Stomach (tissue), 9 donors: Measurements from ENCODE around the gene SPATS2. TPM values are rescaled to one million over a fixed set of nuclear protein-coding genes. Genes with fewer than 3 reads are reported as not detected.

Experiments used
- DNase-seq, 2 donors: peaks; one replicate each; pipeline versions ENCODE4 v3.0.0 to v3.0.0-alpha.2; 2013 to 2019
- H3K27ac ChIP-seq, 5 donors: fragments of 200-600 bp in 4 of 5; sonication (generic) in 4 of 5; one replicate each; pipeline ENCODE4 v1.5.1; 2013 to 2019; ENCODE audit warnings: mild to moderate bottlenecking in 1 of 5, moderate library complexity in 1 of 5
- H3K27me3 ChIP-seq, 3 donors: fragments of 200-600 bp; sonication (generic); one replicate each; pipeline ENCODE4 v1.5.1; 2017 to 2019; ENCODE audit warnings: mixed run types in 1 of 3
- H3K36me3 ChIP-seq, 4 donors: fragments of 200-600 bp; sonication (generic); 1 replicate in 3 of 4; 2 replicates in 1 of 4; pipeline ENCODE4 v1.5.1; 2016 to 2019
- H3K4me1 ChIP-seq, 4 donors: fragments of 200-600 bp; sonication (generic); one replicate each; pipeline ENCODE4 v1.5.1; 2016 to 2019
- H3K4me3 ChIP-seq, 4 donors: fragments of 200-600 bp; sonication (generic) in 3 of 4; one replicate each; pipeline ENCODE4 v1.5.1; 2016 to 2019; ENCODE audit warnings: mild to moderate bottlenecking in 1 of 4
- H3K9me3 ChIP-seq, 4 donors: fragments of 200-600 bp; sonication (generic); one replicate each; pipeline ENCODE4 v1.5.1; 2016 to 2019
- EP300 ChIP-seq: sonication (generic); formaldehyde crosslinking; IDR thresholded peaks from one replicate; pipeline ENCODE4 v1.6.1; 2017; ENCODE audit warnings: antibody characterized with exemption
- POLR2A ChIP-seq, 4 donors: fragments of 450-650 bp; IDR thresholded peaks; one replicate each; pipeline ENCODE4 v1.6.1; 2016; ENCODE audit warnings: antibody characterized with exemption in 4 of 4, control low read depth in 2 of 4, mild to moderate bottlenecking in 1 of 4, moderate library complexity in 1 of 4
- POLR2AphosphoS5 ChIP-seq, 3 donors: sonication (generic); formaldehyde crosslinking; IDR thresholded peaks; one replicate each; pipeline ENCODE4 v1.6.1; 2016; ENCODE audit warnings: antibody characterized with exemption in 3 of 3
- WGBS, 5 donors: extraction: QIAGEN DNeasy Blood & Tissue Kit in 3 of 5; methylation state at CpG; one replicate each; pipeline versions ENCODE4 v1.1.5 to v1.1.7; 2013 to 2018; 5-methylcytosine and 5-hydroxymethylcytosine counted together
- intact Hi-C: fragments of 100-400 bp; cut with DNase I; formaldehyde crosslinking; loops from one replicate; pipeline ENCODE4 v1.15.1; 2023; ENCODE audit warnings: low total_unique reads
- polyA plus RNA-seq, 3 donors: library from polyadenylated mRNA; stranded (reverse); fragments of 200-250 nt; gene quantifications; one replicate each; pipeline ENCODE4 v1.2.3, GENCODE V29; 2013
- total RNA-seq, 5 donors: library from RNA; depleted of rRNA; stranded (reverse); fragments of >200 nt; gene quantifications; one replicate each; pipeline versions ENCODE4 v1.1.0 to v1.2.3, GENCODE V29; 2014 to 2016
- TF ChIP-seq, protein P1 (sequence below), 7 experiments: fragments of 450-650 bp in 4 of 7; fragments of 200-600 bp in 3 of 7; sonication (generic) in 3 of 7; IDR thresholded peaks; one replicate each; pipeline ENCODE4 v1.5.1; 2016 to 2019; ENCODE audit warnings: antibody characterized with exemption in 7 of 7, control low read depth in 2 of 7, mild to moderate bottlenecking in 1 of 7
- donor health status: healthy with polysubstance abuse.
- donor health status: Bipolar disorder and iron deficiency.
- donor health status: healthy.

Gene SPATS2
- total and polyA plus RNA-seq, 8 donors, result 8.0 to 194 (median 17.8) TPM

- Histone ChIP-seq H3K4me1 (peaks cover 12 to 21% (median 15%) of the 10 kb centered on the region in 4 donors), H3K4me3 (peak within 1 kb of the TSS; percentile 50 to 77 (median 69)), H3K27ac (peak within 1 kb of the TSS; percentile 63 to 80 (median 70)), H3K9me3 (no peaks in the 10 kb centered on the region), H3K36me3 (peaks cover 0 to 8% (median 0%) of the 10 kb centered on the region in 4 donors), H3K27me3 (no peaks in the 10 kb centered on the region)
- intact Hi-C loops, result no loop called here
- DNase-seq, result peak; percentile 97 to 99
- peak in 2 of 3 donors; percentile 68 to 78 for TF ChIP-seq POLR2AphosphoS5 (IDR thresholded peaks at IDR 0.05)
- TF ChIP-seq POLR2A (IDR thresholded peaks at IDR 0.05), result peak in 1 of 4 donors; percentile 24
- TF ChIP-seq EP300, result no peak
- TF ChIP-seq, protein P1, sequence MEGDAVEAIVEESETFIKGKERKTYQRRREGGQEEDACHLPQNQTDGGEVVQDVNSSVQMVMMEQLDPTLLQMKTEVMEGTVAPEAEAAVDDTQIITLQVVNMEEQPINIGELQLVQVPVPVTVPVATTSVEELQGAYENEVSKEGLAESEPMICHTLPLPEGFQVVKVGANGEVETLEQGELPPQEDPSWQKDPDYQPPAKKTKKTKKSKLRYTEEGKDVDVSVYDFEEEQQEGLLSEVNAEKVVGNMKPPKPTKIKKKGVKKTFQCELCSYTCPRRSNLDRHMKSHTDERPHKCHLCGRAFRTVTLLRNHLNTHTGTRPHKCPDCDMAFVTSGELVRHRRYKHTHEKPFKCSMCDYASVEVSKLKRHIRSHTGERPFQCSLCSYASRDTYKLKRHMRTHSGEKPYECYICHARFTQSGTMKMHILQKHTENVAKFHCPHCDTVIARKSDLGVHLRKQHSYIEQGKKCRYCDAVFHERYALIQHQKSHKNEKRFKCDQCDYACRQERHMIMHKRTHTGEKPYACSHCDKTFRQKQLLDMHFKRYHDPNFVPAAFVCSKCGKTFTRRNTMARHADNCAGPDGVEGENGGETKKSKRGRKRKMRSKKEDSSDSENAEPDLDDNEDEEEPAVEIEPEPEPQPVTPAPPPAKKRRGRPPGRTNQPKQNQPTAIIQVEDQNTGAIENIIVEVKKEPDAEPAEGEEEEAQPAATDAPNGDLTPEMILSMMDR (IDR thresholded peaks at IDR 0.05), result no peak
- WGBS, 5 donors, result 0 to 1% (median 1%) methylated on average over 61 to 65 of the region's 65 CpGs
Observed at GRCh38 chr12:49322708-49323523, 44.3 kb upstream of the SPATS2 start, which contains the start of gene TROAP. Gene TROAP (plus strand): TSS chr12:49323255. CDS start chr12:49323609, 354 bp downstream.

DNA sequence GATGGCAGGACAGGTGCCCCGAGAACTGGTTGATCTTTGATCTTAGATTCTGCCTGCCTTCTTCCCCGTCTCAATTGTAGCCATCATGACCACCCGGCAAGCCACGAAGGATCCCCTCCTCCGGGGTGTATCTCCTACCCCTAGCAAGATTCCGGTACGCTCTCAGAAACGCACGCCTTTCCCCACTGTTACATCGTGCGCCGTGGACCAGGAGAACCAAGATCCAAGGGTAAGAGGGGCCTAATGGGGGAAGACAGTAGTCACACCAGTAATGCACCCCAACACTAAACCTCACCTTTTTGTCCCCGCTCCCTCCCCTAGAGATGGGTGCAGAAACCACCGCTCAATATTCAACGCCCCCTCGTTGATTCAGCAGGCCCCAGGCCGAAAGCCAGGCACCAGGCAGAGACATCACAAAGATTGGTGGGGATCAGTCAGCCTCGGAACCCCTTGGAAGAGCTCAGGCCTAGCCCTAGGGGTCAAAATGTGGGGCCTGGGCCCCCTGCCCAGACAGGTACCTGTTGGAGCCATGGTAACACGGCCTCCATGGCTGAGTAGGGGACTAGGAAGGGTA is 43.7 kb upstream of the SPATS2 start:
- Histone ChIP-seq H3K4me1 (peaks cover 12 to 21% (median 15%) of the 10 kb centered on the region in 4 donors), H3K9me3 (no peaks in the 10 kb centered on the region), H3K27me3 (no peaks in the 10 kb centered on the region), H3K36me3 (peaks cover 0 to 8% (median 0%) of the 10 kb centered on the region in 4 donors), H3K27ac (peak overlapping the region in 2 of 5 donors; percentile 55 to 80), H3K4me3 (peak overlapping the region; percentile 50 to 77 (median 69))
- WGBS, 5 donors, result 6 to 12% (median 10%) methylated on average over 14 to 19 of the region's 19 CpGs
- TF ChIP-seq EP300, result no peak
- TF ChIP-seq POLR2AphosphoS5 (IDR thresholded peaks at IDR 0.05), result no peak
- no peak for TF ChIP-seq POLR2A (IDR thresholded peaks at IDR 0.05)
- TF ChIP-seq, protein P1 (IDR thresholded peaks at IDR 0.05), result no peak
- no peak for DNase-seq
- intact Hi-C loops, result no loop called here

DNA sequence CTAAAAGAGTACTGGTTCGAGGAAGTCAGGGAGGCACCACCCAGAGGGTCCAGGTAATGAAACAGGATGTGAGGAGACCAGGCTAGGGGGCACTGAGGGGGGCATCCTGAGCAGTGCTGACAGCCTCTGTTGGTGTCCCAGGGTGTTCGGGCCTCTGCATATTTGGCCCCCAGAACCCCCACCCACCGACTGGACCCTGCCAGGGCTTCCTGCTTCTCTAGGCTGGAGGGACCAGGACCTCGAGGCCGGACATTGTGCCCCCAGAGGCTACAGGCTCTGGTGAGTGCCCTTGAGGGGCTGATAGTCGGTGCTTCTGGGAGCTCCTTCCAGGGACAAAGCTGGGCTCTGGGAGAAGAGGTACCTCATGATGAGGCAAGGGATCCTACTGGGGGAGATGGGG is 41.7 kb upstream of the SPATS2 start:
- H3K4me1 ChIP-seq, result peaks cover 12 to 21% (median 15%) of the 10 kb centered on the region in 4 donors
- intact Hi-C loops, result no loop called here
- TF ChIP-seq POLR2AphosphoS5 (IDR thresholded peaks at IDR 0.05) (no peak), EP300 (no peak), POLR2A (IDR thresholded peaks at IDR 0.05) (no peak)
- TF ChIP-seq, protein P1 (IDR thresholded peaks at IDR 0.05), result no peak
- H3K36me3 ChIP-seq, result peaks cover 0 to 15% (median 0%) of the 10 kb centered on the region in 4 donors
- 87 to 94% (median 92%) methylated on average over 5 to 6 of the region's 6 CpGs for WGBS, 5 donors
- no peaks in the 10 kb centered on the region for H3K9me3 ChIP-seq
- H3K27ac ChIP-seq, result no peak overlapping the region
- H3K4me3 ChIP-seq, result no peak overlapping the region
- peak in 1 of 2 donors; percentile 13 for DNase-seq
- peaks cover 0 to 7% (median 0%) of the 10 kb centered on the region in 3 donors for H3K27me3 ChIP-seq

GRCh38 chr12:49327368-49327767 is 39.9 kb upstream of the SPATS2 start:
- no peak for DNase-seq
- peaks cover 7 to 21% (median 16%) of the 10 kb centered on the region in 4 donors for H3K4me1 ChIP-seq
- TF ChIP-seq, protein P1 (IDR thresholded peaks at IDR 0.05), result no peak
- TF ChIP-seq EP300 (no peak), POLR2AphosphoS5 (IDR thresholded peaks at IDR 0.05) (no peak), POLR2A (IDR thresholded peaks at IDR 0.05) (no peak)
- intact Hi-C loops, result no loop called here
- H3K4me3 ChIP-seq, result no peak overlapping the region
- H3K36me3 ChIP-seq, result peaks cover 0 to 15% (median 0%) of the 10 kb centered on the region in 4 donors
- H3K27me3 ChIP-seq, result peaks cover 0 to 17% (median 0%) of the 10 kb centered on the region in 3 donors
- no peak overlapping the region for H3K27ac ChIP-seq
- no peaks in the 10 kb centered on the region for H3K9me3 ChIP-seq
